HG03342 (cell line): Measurements from ENCODE around the gene PRPF39.
"Not testable (repeated sequence)": the region's sequence is repeated elsewhere in the genome, so short reads cannot be mapped to it uniquely, and the experiment has no call there.

Experiments used
- ATAC-seq: cut with Tn5 transposase; IDR thresholded peaks from one replicate; pipeline ENCODE4 v1.9.1; 2021; ENCODE audit warnings: mild to moderate bottlenecking, moderate library complexity; ENCODE audit not compliant: unreplicated experiment

PRPF39 gene

GRCh38 chr14:45135659-45136395, 51.9 kb downstream of the PRPF39 start, which contains the start of gene FANCM:
TSS of gene FANCM (plus strand) at chr14:45135930. CDS start at chr14:45136032, 102 bp downstream.
- ATAC-seq = peak; percentile 35

GRCh38 chr14:45136399-45136798, 52.5 kb downstream of the PRPF39 start:
- no peak for ATAC-seq

- ATAC-seq = no peak
Measured at GRCh38 chr14:45140661-45141187, 56.8 kb downstream of the PRPF39 start.

- not testable (repeated sequence) for ATAC-seq
Measured at GRCh38 chr14:45142083-45142482, 58.2 kb downstream of the PRPF39 start.

GRCh38 chr14:45144658-45145057, 60.7 kb downstream of the PRPF39 start:
- no peak for ATAC-seq

GRCh38 chr14:45145214-45145613, 61.3 kb downstream of the PRPF39 start:
- peak; percentile 50 for ATAC-seq

GRCh38 chr14:45149602-45150001, 65.7 kb downstream of the PRPF39 start:
- no peak for ATAC-seq

GRCh38 chr14:45150386-45150890, 66.5 kb downstream of the PRPF39 start:
- ATAC-seq = no peak

- no peak for ATAC-seq
Measured at GRCh38 chr14:45156067-45156466, 72.2 kb downstream of the PRPF39 start.
